HEK293 (cell line): ENCODE data around the gene LTB4R.
A peak's percentile ranks its signal among the peaks of the same experiment; 100 is the strongest.

Source experiments
- GLIS2 ChIP-seq: fragments of 450-650 bp; formaldehyde crosslinking; IDR thresholded peaks from 2 replicates; pipeline ENCODE4 v1.5.1; 2016; ENCODE audit warnings: missing biosample characterization, missing genetic modification characterization
- HOXD13 ChIP-seq: sonication (generic); formaldehyde crosslinking; IDR thresholded peaks from 2 replicates; pipeline ENCODE4 v1.8.0; 2022; ENCODE audit warnings: missing genetic modification reagents, borderline replicate concordance
- KLF1 ChIP-seq: fragments of 450-650 bp; formaldehyde crosslinking; IDR thresholded peaks from 2 replicates; pipeline ENCODE4 v1.5.1; 2016; ENCODE audit warnings: missing biosample characterization, missing genetic modification characterization
- KLF8 ChIP-seq: fragments of 450-650 bp; formaldehyde crosslinking; IDR thresholded peaks from 2 replicates; pipeline ENCODE4 v1.5.1; 2016; ENCODE audit warnings: missing biosample characterization, missing genetic modification characterization
- MYNN ChIP-seq: fragments of 450-650 bp; formaldehyde crosslinking; IDR thresholded peaks from 2 replicates; pipeline ENCODE4 v1.5.1; 2016; ENCODE audit warnings: missing biosample characterization, missing genetic modification characterization, borderline replicate concordance
- OVOL3 ChIP-seq: fragments of 450-650 bp; formaldehyde crosslinking; IDR thresholded peaks from 2 replicates; pipeline ENCODE4 v1.5.1; 2016; ENCODE audit warnings: missing biosample characterization, missing genetic modification characterization
- REST ChIP-seq: fragments of 450-650 bp; formaldehyde crosslinking; IDR thresholded peaks from 2 replicates; pipeline ENCODE4 v1.5.1; 2016; ENCODE audit warnings: missing biosample characterization, missing genetic modification characterization
- SALL2 ChIP-seq: fragments of 450-650 bp; formaldehyde crosslinking; IDR thresholded peaks from 2 replicates; pipeline ENCODE4 v1.5.0; 2017; ENCODE audit warnings: missing biosample characterization, mild to moderate bottlenecking, missing genetic modification characterization, borderline replicate concordance
- YY2 ChIP-seq: fragments of 450-650 bp; formaldehyde crosslinking; IDR thresholded peaks from 2 replicates; pipeline ENCODE4 v1.5.1; 2016; ENCODE audit warnings: missing biosample characterization, missing genetic modification characterization
- ZBTB10 ChIP-seq: fragments of 450-650 bp; formaldehyde crosslinking; IDR thresholded peaks from 2 replicates; pipeline ENCODE4 v1.5.1; 2016; ENCODE audit warnings: missing biosample characterization, missing genetic modification characterization
- ZBTB48 ChIP-seq: fragments of 450-650 bp; formaldehyde crosslinking; IDR thresholded peaks from 2 replicates; pipeline ENCODE4 v1.5.1; 2016; ENCODE audit warnings: missing biosample characterization, missing genetic modification characterization
- ZFP41 ChIP-seq: fragments of 450-650 bp; formaldehyde crosslinking; IDR thresholded peaks from 2 replicates; pipeline ENCODE4 v1.5.1; 2016; ENCODE audit warnings: missing biosample characterization, missing genetic modification characterization, borderline replicate concordance
- ZNF157 ChIP-seq: fragments of 450-650 bp; formaldehyde crosslinking; IDR thresholded peaks from 2 replicates; pipeline ENCODE4 v1.5.1; 2016; ENCODE audit warnings: missing biosample characterization, missing genetic modification characterization
- ZNF214 ChIP-seq: fragments of 450-650 bp; formaldehyde crosslinking; IDR thresholded peaks from 2 replicates; pipeline ENCODE4 v1.5.1; 2017; ENCODE audit warnings: missing biosample characterization, mild to moderate bottlenecking, missing genetic modification characterization, borderline replicate concordance
- ZNF266 ChIP-seq: fragments of 450-650 bp; formaldehyde crosslinking; IDR thresholded peaks from 2 replicates; pipeline ENCODE4 v1.5.1; 2016; ENCODE audit warnings: missing biosample characterization, missing genetic modification characterization, low read depth
- ZNF292 ChIP-seq: fragments of 450-650 bp; formaldehyde crosslinking; IDR thresholded peaks from 2 replicates; pipeline ENCODE4 v1.5.1; 2016; ENCODE audit warnings: low read depth, missing biosample characterization, missing genetic modification characterization, borderline replicate concordance
- ZNF324 ChIP-seq: fragments of 450-650 bp; formaldehyde crosslinking; IDR thresholded peaks from 2 replicates; pipeline ENCODE4 v1.5.1; 2016; ENCODE audit warnings: missing biosample characterization, missing genetic modification characterization
- ZNF350 ChIP-seq: fragments of 450-650 bp; formaldehyde crosslinking; IDR thresholded peaks from 2 replicates; pipeline ENCODE4 v1.5.0; 2017; ENCODE audit warnings: missing biosample characterization, mild to moderate bottlenecking, missing genetic modification characterization
- ZNF37A ChIP-seq: fragments of 450-650 bp; IDR thresholded peaks from 2 replicates; pipeline ENCODE4 v1.5.1; 2018; ENCODE audit warnings: missing biosample characterization, missing genetic modification characterization
- ZNF391 ChIP-seq: fragments of 450-650 bp; formaldehyde crosslinking; IDR thresholded peaks from 2 replicates; pipeline ENCODE4 v1.5.1; 2016; ENCODE audit warnings: low read depth, missing biosample characterization, missing genetic modification characterization, borderline replicate concordance
- ZNF529 ChIP-seq: fragments of 450-650 bp; formaldehyde crosslinking; IDR thresholded peaks from 2 replicates; pipeline ENCODE4 v1.5.1; 2017; ENCODE audit warnings: missing genetic modification characterization, missing biosample characterization; ENCODE audit not compliant: insufficient replicate concordance
- ZNF558 ChIP-seq: fragments of 450-650 bp; formaldehyde crosslinking; IDR thresholded peaks from 2 replicates; pipeline ENCODE4 v1.5.1; 2016; ENCODE audit warnings: missing biosample characterization, missing genetic modification characterization
- ZNF585B ChIP-seq: fragments of 450-650 bp; formaldehyde crosslinking; IDR thresholded peaks from 2 replicates; pipeline ENCODE4 v1.5.1; 2016; ENCODE audit warnings: missing biosample characterization, missing genetic modification characterization
- ZNF768 ChIP-seq: fragments of 450-650 bp; formaldehyde crosslinking; IDR thresholded peaks from 2 replicates; pipeline ENCODE4 v1.5.1; 2018; ENCODE audit warnings: missing biosample characterization, mild to moderate bottlenecking, missing genetic modification characterization
- TF ChIP-seq, protein P1 (sequence below): fragments of 450-650 bp; formaldehyde crosslinking; conservative IDR thresholded peaks from 2 replicates; pipeline ENCODE4 v1.5.1; 2016; ENCODE audit warnings: low read depth, missing biosample characterization, missing genetic modification characterization
- TF ChIP-seq, protein P2 (sequence below): fragments of 450-650 bp; formaldehyde crosslinking; IDR thresholded peaks from 2 replicates; pipeline ENCODE4 v1.5.1; 2016; ENCODE audit warnings: missing biosample characterization, missing genetic modification characterization

The LTB4R gene

DNA sequence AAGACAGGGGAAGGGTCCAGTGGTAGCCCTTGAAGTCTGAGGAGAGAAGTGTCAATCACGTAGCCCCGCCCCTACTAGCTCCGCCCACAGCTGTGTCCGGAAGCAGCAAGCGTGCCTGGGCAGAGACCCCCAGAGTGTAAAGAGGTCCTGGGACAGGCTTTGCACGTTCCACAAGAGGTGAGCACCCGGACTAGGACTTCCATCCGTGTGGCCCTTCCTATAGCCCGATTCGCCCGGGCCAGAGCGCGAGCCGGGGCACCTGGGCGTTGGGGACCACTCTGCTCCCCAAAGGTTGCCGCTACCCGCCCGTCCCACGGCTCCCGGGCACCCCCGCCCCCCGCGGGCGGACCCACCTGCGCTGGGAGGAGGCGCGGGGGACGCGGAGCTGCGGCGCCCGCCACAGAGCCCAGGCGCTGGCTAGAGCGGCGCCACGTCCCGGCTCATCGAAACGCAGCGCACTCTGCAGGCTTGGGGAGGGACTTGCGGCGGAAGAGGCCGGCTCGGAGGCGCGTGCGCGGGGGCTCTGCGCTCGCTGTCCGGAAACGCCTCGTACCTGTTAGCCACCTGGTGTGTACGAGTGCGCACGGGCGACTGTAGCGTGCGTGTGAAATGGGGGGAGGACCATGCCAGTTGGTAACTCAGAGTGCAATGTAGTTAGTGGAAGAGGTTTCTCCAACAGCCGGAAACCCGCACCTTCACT, 40.0 kb upstream of the LTB4R start, which contains the start of gene RABGGTA (continued):
- TF ChIP-seq REST (peak; percentile 60; the same call in 1 of the 2 replicates), ZFP41 (no peak), GLIS2 (tag by site-specific recombination) (peak; percentile 91), ZBTB48 (no peak), ZNF214 (tag by site-specific recombination) (no peak), KLF1 (peak; percentile 44; the same call in 1 of the 2 replicates), OVOL3 (tag by site-specific recombination) (no peak), SALL2 (no peak), MYNN (tag by site-specific recombination) (no peak), ZNF558 (tag by site-specific recombination) (no peak), ZNF529 (tag by site-specific recombination) (no peak), KLF8 (tag by site-specific recombination) (peak; percentile 82; the same call in 1 of the 2 replicates), ZNF768 (tag by site-specific recombination) (no peak), ZBTB10 (tag by site-specific recombination) (peak; percentile 95), YY2 (no peak; the same call in 1 of the 2 replicates), ZNF324 (tag by site-specific recombination) (0 out of 2 replicates have a peak, but pooled peaks have one; percentile 22), ZNF391 (no peak), ZNF266 (tag by site-specific recombination) (no peak), ZNF37A (tag by site-specific recombination) (no peak), HOXD13 (CRISPR knock-in tag) (no peak), ZNF292 (tag by site-specific recombination) (no peak), ZNF585B (tag by site-specific recombination) (no peak), ZNF157 (no peak), ZNF350 (tag by site-specific recombination) (no peak)
- TF ChIP-seq, protein P1, sequence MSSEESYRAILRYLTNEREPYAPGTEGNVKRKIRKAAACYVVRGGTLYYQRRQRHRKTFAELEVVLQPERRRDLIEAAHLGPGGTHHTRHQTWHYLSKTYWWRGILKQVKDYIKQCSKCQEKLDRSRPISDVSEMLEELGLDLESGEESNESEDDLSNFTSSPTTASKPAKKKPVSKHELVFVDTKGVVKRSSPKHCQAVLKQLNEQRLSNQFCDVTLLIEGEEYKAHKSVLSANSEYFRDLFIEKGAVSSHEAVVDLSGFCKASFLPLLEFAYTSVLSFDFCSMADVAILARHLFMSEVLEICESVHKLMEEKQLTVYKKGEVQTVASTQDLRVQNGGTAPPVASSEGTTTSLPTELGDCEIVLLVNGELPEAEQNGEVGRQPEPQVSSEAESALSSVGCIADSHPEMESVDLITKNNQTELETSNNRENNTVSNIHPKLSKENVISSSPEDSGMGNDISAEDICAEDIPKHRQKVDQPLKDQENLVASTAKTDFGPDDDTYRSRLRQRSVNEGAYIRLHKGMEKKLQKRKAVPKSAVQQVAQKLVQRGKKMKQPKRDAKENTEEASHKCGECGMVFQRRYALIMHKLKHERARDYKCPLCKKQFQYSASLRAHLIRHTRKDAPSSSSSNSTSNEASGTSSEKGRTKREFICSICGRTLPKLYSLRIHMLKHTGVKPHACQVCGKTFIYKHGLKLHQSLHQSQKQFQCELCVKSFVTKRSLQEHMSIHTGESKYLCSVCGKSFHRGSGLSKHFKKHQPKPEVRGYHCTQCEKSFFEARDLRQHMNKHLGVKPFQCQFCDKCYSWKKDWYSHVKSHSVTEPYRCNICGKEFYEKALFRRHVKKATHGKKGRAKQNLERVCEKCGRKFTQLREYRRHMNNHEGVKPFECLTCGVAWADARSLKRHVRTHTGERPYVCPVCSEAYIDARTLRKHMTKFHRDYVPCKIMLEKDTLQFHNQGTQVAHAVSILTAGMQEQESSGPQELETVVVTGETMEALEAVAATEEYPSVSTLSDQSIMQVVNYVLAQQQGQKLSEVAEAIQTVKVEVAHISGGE (tag by site-specific recombination) = peak; percentile 77
- TF ChIP-seq, protein P2, sequence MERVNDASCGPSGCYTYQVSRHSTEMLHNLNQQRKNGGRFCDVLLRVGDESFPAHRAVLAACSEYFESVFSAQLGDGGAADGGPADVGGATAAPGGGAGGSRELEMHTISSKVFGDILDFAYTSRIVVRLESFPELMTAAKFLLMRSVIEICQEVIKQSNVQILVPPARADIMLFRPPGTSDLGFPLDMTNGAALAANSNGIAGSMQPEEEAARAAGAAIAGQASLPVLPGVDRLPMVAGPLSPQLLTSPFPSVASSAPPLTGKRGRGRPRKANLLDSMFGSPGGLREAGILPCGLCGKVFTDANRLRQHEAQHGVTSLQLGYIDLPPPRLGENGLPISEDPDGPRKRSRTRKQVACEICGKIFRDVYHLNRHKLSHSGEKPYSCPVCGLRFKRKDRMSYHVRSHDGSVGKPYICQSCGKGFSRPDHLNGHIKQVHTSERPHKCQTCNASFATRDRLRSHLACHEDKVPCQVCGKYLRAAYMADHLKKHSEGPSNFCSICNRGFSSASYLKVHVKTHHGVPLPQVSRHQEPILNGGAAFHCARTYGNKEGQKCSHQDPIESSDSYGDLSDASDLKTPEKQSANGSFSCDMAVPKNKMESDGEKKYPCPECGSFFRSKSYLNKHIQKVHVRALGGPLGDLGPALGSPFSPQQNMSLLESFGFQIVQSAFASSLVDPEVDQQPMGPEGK (tag by site-specific recombination) = peak; percentile 89; the same call in 1 of the 2 replicates
